Measurements from ENCODE around the gene ENOX1. TPM values are rescaled to one million over a fixed set of nuclear protein-coding genes. Genes with fewer than 3 reads are reported as not detected.

Gene ENOX1
- total and polyA plus RNA-seq, 9 donors = 10.1 to 17.5 (median 12.2) TPM

DNA sequence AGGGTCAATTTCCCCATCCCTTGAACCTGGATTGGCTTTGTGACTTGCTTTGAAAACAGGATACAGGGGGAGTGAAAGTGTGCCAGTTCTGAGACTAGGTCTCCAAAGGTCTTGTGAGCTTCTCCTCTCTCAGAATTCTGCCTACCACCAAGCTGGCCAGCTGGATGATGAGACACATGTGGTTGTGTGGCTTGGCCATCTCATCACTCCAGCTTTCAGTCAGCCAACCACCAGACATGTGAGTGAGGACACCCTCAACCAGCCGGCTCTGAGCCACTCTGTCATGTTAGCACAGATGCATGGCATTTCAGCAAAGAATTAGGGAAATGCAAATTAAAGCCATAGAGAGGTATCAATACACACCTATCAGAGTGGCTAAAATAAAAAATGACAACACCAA, 29.5 kb downstream of the ENOX1 start:
- H3K36me3 ChIP-seq (ENCODE audit: control insufficient read depth, insufficient read depth, low read length) = no peaks in the 10 kb centered on the region
- no peaks in the 10 kb centered on the region for H3K27me3 ChIP-seq (ENCODE audit: control insufficient read depth, insufficient read depth, low read length)
- WGBS (ENCODE audit: insufficient coverage) = no CpG with 5 or more reads among the region's 1 CpG

DNA sequence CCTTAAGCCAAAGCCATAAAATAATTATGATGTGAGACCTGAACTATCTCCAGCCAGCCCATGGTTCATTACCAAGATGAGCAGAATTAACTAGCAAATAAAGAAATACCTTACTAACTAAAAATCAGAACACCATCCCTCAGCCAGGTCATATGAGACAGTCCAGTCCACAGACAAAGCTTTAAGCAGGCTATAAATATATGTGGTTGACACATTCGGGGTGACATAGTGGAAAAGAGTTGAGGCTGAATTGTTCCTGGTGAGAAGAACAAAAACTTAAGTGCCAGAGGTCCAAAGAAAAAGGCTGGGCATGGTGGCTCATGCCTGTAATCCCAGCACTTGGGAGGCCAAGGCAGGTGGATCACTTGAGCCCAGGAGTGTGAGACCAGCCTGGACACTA, 30.9 kb downstream of the ENOX1 start:
- Histone ChIP-seq H3K9me3 (replicated peaks; ENCODE audit: control insufficient read depth, low read depth, low read length) (no peaks in the 10 kb centered on the region), H3K27ac (ENCODE audit: low read length) (no peak overlapping the region), H3K27me3 (ENCODE audit: control insufficient read depth, insufficient read depth, low read length) (no peaks in the 10 kb centered on the region), H3K36me3 (ENCODE audit: control insufficient read depth, insufficient read depth, low read length) (no peaks in the 10 kb centered on the region), H3K4me3 (ENCODE audit: low read length) (no peak overlapping the region), H3K4me1 (ENCODE audit: control insufficient read depth, insufficient read depth, low read length) (peaks cover under 1% of the 10 kb centered on the region)
- WGBS (ENCODE audit: insufficient coverage) = 91% methylated on average over 1 of the region's 1 CpG
- no peak for DNase-seq

More for the DNA sequence above, 29.5 kb downstream of the ENOX1 start:
- Histone ChIP-seq H3K4me3 (ENCODE audit: low read length) (no peak overlapping the region), H3K9me3 (replicated peaks; ENCODE audit: control insufficient read depth, low read depth, low read length) (no peaks in the 10 kb centered on the region), H3K27ac (ENCODE audit: low read length) (no peak overlapping the region), H3K4me1 (ENCODE audit: control insufficient read depth, insufficient read depth, low read length) (peaks cover 2% of the 10 kb centered on the region)
- no peak for DNase-seq

- Histone ChIP-seq H3K27ac (ENCODE audit: low read length) (no peak overlapping the region), H3K9me3 (replicated peaks; ENCODE audit: control insufficient read depth, low read depth, low read length) (no peaks in the 10 kb centered on the region), H3K27me3 (ENCODE audit: control insufficient read depth, insufficient read depth, low read length) (no peaks in the 10 kb centered on the region), H3K4me3 (ENCODE audit: low read length) (no peak overlapping the region), H3K36me3 (ENCODE audit: control insufficient read depth, insufficient read depth, low read length) (no peaks in the 10 kb centered on the region), H3K4me1 (ENCODE audit: control insufficient read depth, insufficient read depth, low read length) (no peaks in the 10 kb centered on the region)
- DNase-seq = peak; percentile 23
- no CpG with 5 or more reads among the region's 3 CpGs for WGBS (ENCODE audit: insufficient coverage)
Measured at GRCh38 chr13:43751624-43752023, 35.1 kb downstream of the ENOX1 start.

GRCh38 chr13:43749503-43749902, 37.3 kb downstream of the ENOX1 start:
- WGBS (ENCODE audit: insufficient coverage) = no CpG with 5 or more reads among the region's 1 CpG
- H3K4me3 ChIP-seq (ENCODE audit: low read length) = no peak overlapping the region
- no peaks in the 10 kb centered on the region for H3K9me3 ChIP-seq (replicated peaks; ENCODE audit: control insufficient read depth, low read depth, low read length)
- H3K27me3 ChIP-seq (ENCODE audit: control insufficient read depth, insufficient read depth, low read length) = no peaks in the 10 kb centered on the region
- no peak for DNase-seq
- no peaks in the 10 kb centered on the region for H3K36me3 ChIP-seq (ENCODE audit: control insufficient read depth, insufficient read depth, low read length)
- H3K4me1 ChIP-seq (ENCODE audit: control insufficient read depth, insufficient read depth, low read length) = no peaks in the 10 kb centered on the region
- H3K27ac ChIP-seq (ENCODE audit: low read length) = no peak overlapping the region

DNA sequence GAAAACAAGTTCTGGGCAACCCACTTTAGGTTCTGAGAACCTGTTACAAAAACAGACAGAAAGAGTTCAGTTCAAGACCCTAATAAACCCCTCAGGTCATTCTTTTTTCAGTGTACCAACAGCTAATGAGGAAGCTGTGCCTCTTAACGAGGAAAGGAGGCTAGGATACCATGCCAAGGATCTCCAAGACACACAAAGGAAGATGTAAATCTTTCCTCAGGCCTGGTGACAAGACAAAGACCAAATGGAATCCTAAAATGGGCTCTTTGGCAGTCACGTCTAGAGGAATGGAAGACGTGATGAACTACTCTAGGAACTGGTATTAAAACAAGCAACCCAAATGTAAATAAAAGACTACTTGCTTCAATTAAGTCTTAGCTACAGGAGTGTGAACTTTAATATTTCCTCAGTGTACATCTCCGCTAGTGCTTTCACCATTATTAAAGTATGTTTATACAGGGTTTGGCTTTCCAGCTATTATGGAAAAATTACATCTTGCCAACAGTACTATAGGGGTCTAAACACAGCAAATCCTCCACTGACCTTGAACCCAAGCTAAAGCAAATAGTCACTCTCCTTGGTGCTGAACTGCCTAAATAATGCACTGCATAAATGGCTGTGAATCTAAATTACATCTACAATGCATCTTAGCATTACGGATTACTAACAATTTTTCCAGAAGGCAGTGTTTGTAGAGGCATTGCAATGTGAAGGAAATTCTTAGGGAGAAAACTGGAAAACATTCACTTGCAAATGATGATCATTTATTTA, 42.3 kb downstream of the ENOX1 start:
- no peaks in the 10 kb centered on the region for H3K4me1 ChIP-seq (ENCODE audit: control insufficient read depth, insufficient read depth, low read length)
- no CpG with 5 or more reads among the region's 5 CpGs for WGBS (ENCODE audit: insufficient coverage)
- no peak overlapping the region for H3K27ac ChIP-seq (ENCODE audit: low read length)
- no peak overlapping the region for H3K4me3 ChIP-seq (ENCODE audit: low read length)
- H3K9me3 ChIP-seq (replicated peaks; ENCODE audit: control insufficient read depth, low read depth, low read length) = no peaks in the 10 kb centered on the region
- H3K27me3 ChIP-seq (ENCODE audit: control insufficient read depth, insufficient read depth, low read length) = no peaks in the 10 kb centered on the region
- DNase-seq = peak; percentile 25
- no peaks in the 10 kb centered on the region for H3K36me3 ChIP-seq (ENCODE audit: control insufficient read depth, insufficient read depth, low read length)

- no peaks in the 10 kb centered on the region for H3K27me3 ChIP-seq (ENCODE audit: control insufficient read depth, insufficient read depth, low read length)
- H3K36me3 ChIP-seq (ENCODE audit: control insufficient read depth, insufficient read depth, low read length) = no peaks in the 10 kb centered on the region
- no peak overlapping the region for H3K4me3 ChIP-seq (ENCODE audit: low read length)
- no peaks in the 10 kb centered on the region for H3K9me3 ChIP-seq (replicated peaks; ENCODE audit: control insufficient read depth, low read depth, low read length)
- H3K4me1 ChIP-seq (ENCODE audit: control insufficient read depth, insufficient read depth, low read length) = no peaks in the 10 kb centered on the region
- H3K27ac ChIP-seq (ENCODE audit: low read length) = no peak overlapping the region
- no peak for DNase-seq
Measured at GRCh38 chr13:43742911-43743310, 43.9 kb downstream of the ENOX1 start.

GRCh38 chr13:43737392-43737923, 49.3 kb downstream of the ENOX1 start:
- DNase-seq = no peak
- H3K4me3 ChIP-seq (ENCODE audit: low read length) = no peak overlapping the region
- H3K36me3 ChIP-seq (ENCODE audit: control insufficient read depth, insufficient read depth, low read length) = no peaks in the 10 kb centered on the region
- no peak overlapping the region for H3K27ac ChIP-seq (ENCODE audit: low read length)
- H3K4me1 ChIP-seq (ENCODE audit: control insufficient read depth, insufficient read depth, low read length) = no peaks in the 10 kb centered on the region
- H3K9me3 ChIP-seq (replicated peaks; ENCODE audit: control insufficient read depth, low read depth, low read length) = no peaks in the 10 kb centered on the region
- 88% methylated on average over 1 of the region's 3 CpGs for WGBS (ENCODE audit: insufficient coverage)
- no peaks in the 10 kb centered on the region for H3K27me3 ChIP-seq (ENCODE audit: control insufficient read depth, insufficient read depth, low read length)

GRCh38 chr13:43732726-43733125, 54.0 kb downstream of the ENOX1 start:
- H3K36me3 ChIP-seq (ENCODE audit: control insufficient read depth, insufficient read depth, low read length) = no peaks in the 10 kb centered on the region
- H3K4me3 ChIP-seq (ENCODE audit: low read length) = no peak overlapping the region
- H3K27me3 ChIP-seq (ENCODE audit: control insufficient read depth, insufficient read depth, low read length) = no peaks in the 10 kb centered on the region
- peaks cover 7% of the 10 kb centered on the region for H3K4me1 ChIP-seq (ENCODE audit: control insufficient read depth, insufficient read depth, low read length)
- no peak overlapping the region for H3K27ac ChIP-seq (ENCODE audit: low read length)
- no peaks in the 10 kb centered on the region for H3K9me3 ChIP-seq (replicated peaks; ENCODE audit: control insufficient read depth, low read depth, low read length)
- WGBS (ENCODE audit: insufficient coverage) = 100% methylated on average over 3 of the region's 3 CpGs
- DNase-seq = no peak

GRCh38 chr13:43731296-43731695, 55.5 kb downstream of the ENOX1 start:
- Histone ChIP-seq H3K27ac (ENCODE audit: low read length) (peak overlapping the region; percentile 61), H3K27me3 (ENCODE audit: control insufficient read depth, insufficient read depth, low read length) (no peaks in the 10 kb centered on the region)

DNA sequence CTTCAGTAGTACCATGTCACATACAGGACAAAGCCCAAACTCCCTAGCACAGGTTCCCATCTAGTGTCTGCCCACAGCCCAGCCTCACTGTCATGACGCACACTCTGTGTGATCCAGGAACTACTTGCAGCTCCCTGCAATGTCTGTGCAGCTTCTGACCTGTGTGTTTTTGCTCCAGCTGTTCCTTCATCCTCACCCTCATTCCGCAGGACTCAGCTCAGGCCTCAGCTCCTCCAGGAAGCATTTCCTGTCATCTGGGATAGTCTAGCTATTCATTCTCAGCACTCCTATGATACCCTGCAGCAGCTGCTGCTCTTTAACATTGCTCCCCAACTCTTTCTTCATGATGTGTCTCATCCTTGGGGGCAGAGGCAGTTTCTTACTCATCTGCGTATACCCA, 56.1 kb downstream of the ENOX1 start:
- peak; percentile 81 for DNase-seq
- no peaks in the 10 kb centered on the region for H3K36me3 ChIP-seq (ENCODE audit: control insufficient read depth, insufficient read depth, low read length)
- no peaks in the 10 kb centered on the region for H3K9me3 ChIP-seq (replicated peaks; ENCODE audit: control insufficient read depth, low read depth, low read length)
- 7% methylated on average over 2 of the region's 3 CpGs for WGBS (ENCODE audit: insufficient coverage)
- H3K27ac ChIP-seq (ENCODE audit: low read length) = peak overlapping the region; percentile 61
- H3K27me3 ChIP-seq (ENCODE audit: control insufficient read depth, insufficient read depth, low read length) = no peaks in the 10 kb centered on the region
- peaks cover 7% of the 10 kb centered on the region for H3K4me1 ChIP-seq (ENCODE audit: control insufficient read depth, insufficient read depth, low read length)
- no peak overlapping the region for H3K4me3 ChIP-seq (ENCODE audit: low read length)

More at GRCh38 chr13:43731296-43731695, 55.5 kb downstream of the ENOX1 start:
- no peak overlapping the region for H3K4me3 ChIP-seq (ENCODE audit: low read length)
- DNase-seq = peak; percentile 76
- H3K4me1 ChIP-seq (ENCODE audit: control insufficient read depth, insufficient read depth, low read length) = peaks cover 7% of the 10 kb centered on the region
- no peaks in the 10 kb centered on the region for H3K36me3 ChIP-seq (ENCODE audit: control insufficient read depth, insufficient read depth, low read length)
- H3K9me3 ChIP-seq (replicated peaks; ENCODE audit: control insufficient read depth, low read depth, low read length) = no peaks in the 10 kb centered on the region

All from muscle of leg (tissue), 11 donors.